Endothelial cell of umbilical vein (primary cell): Measurements from ENCODE around the gene MBD6. TPM values are rescaled to one million over a fixed set of nuclear protein-coding genes. Genes with fewer than 3 reads are reported as not detected.
A peak's percentile ranks its signal among the peaks of the same experiment; 100 is the strongest.
"Not testable (repeated sequence)": the region's sequence is repeated elsewhere in the genome, so short reads cannot be mapped to it uniquely, and the experiment has no call there.

Experiments used
- BruUV-seq: library from RNA; stranded (reverse); fragments of 400-500 nt; replicated peaks from 2 replicates; lab custom pipeline; 2021; lab: Mats Ljungman, UMichigan
- CTCF ChIA-PET: fragments of 300-600, 350-600 bp; sonication (Branson Sonifier 250); formaldehyde crosslinking; loops from one replicate; lab custom pipeline; 2021; ENCODE audit warnings: antibody characterized with exemption, inconsistent platforms; lab: Charles Lee
- POLR2A ChIA-PET: fragments of 300-600, 350-600 bp; sonication (Branson Sonifier 250); formaldehyde crosslinking; loops from one replicate; lab custom pipeline; 2021; ENCODE audit warnings: antibody characterized with exemption, inconsistent platforms; lab: Charles Lee
- DNase-seq: peaks from one replicate; pipeline ENCODE4 v3.0.0-alpha.2; 2011; ENCODE audit warnings: low read depth, low spot score
- FAIRE-seq: peaks from 2 replicates; lab custom pipeline; 2011; peaks lifted over from hg19 to GRCh38; lab: Jason Lieb, UNC
- H2AFZ ChIP-seq: 2 replicates; pipeline ENCODE4 v1.6.0; 2012; ENCODE audit warnings: low read depth, low read length, control low read depth, inconsistent platforms
- H3K27ac ChIP-seq: 2 replicates; pipeline ENCODE4 v1.5.1; 2011; ENCODE audit warnings: low read depth, mild to moderate bottlenecking, control low read depth, low read length, moderate library complexity; ENCODE audit not compliant: insufficient read depth
- H3K27me3 ChIP-seq, 2 experiments: 2 replicates each; pipeline versions ENCODE4 v1.6.0 to v1.6.1; 2011; ENCODE audit warnings: low read length in 2 of 2, mixed read lengths in 1 of 2; ENCODE audit not compliant: control insufficient read depth in 2 of 2, insufficient read depth in 2 of 2
- H3K36me3 ChIP-seq, 2 experiments: 2 replicates in 1 of 2; 3 replicates in 1 of 2; pipeline ENCODE4 v1.5.1; 2011; ENCODE audit warnings: low read length in 2 of 2, mild to moderate bottlenecking in 1 of 2, moderate library complexity in 1 of 2; ENCODE audit not compliant: control insufficient read depth in 2 of 2, insufficient read depth in 2 of 2; ENCODE audit errors: extremely low read depth in 1 of 2
- H3K4me1 ChIP-seq: 3 replicates; pipeline ENCODE4 v1.5.1; 2011; ENCODE audit warnings: mild to moderate bottlenecking, low read length; ENCODE audit not compliant: control insufficient read depth, insufficient read depth; ENCODE audit errors: extremely low read depth
- H3K4me2 ChIP-seq: 2 replicates; pipeline ENCODE4 v1.6.1; 2011; ENCODE audit warnings: low read length, control low read depth, mixed read lengths; ENCODE audit not compliant: insufficient read depth
- H3K4me3 ChIP-seq, 3 experiments: fragments of 200-600 bp in 1 of 3; sonication (generic), shearing (Covaris generic) in 1 of 3; replicated peaks in 1 of 3; 2 replicates each; pipeline ENCODE4 v1.5.1; 2011 to 2016; ENCODE audit warnings: control low read depth in 3 of 3, low read length in 3 of 3, mild to moderate bottlenecking in 2 of 3, inconsistent platforms in 1 of 3, low read depth in 1 of 3, moderate library complexity in 1 of 3; ENCODE audit not compliant: insufficient read depth in 1 of 3
- H3K79me2 ChIP-seq: 2 replicates; pipeline ENCODE4 v1.6.0; 2012; ENCODE audit warnings: low read length, inconsistent platforms; ENCODE audit not compliant: control insufficient read depth, insufficient read depth
- H3K9ac ChIP-seq: replicated peaks from 2 replicates; pipeline ENCODE3; 2011; ENCODE audit warnings: low read length, control low read depth; ENCODE audit not compliant: insufficient read depth; ENCODE audit errors: extremely low read depth
- H3K9me1 ChIP-seq: replicated peaks from 3 replicates; pipeline ENCODE4 v1.6.0; 2011; ENCODE audit warnings: mild to moderate bottlenecking, low read length; ENCODE audit not compliant: control insufficient read depth, insufficient read depth; ENCODE audit errors: extremely low read depth
- H3K9me3 ChIP-seq: replicated peaks from 2 replicates; pipeline ENCODE4 v1.5.1; 2012; ENCODE audit warnings: low read length, inconsistent platforms; ENCODE audit not compliant: control insufficient read depth, insufficient read depth
- H4K20me1 ChIP-seq: replicated peaks from 2 replicates; pipeline ENCODE3; 2011; ENCODE audit warnings: mild to moderate bottlenecking, low read length; ENCODE audit not compliant: control insufficient read depth, insufficient read depth; ENCODE audit errors: extremely low read depth
- EZH2 ChIP-seq: IDR thresholded peaks from 2 replicates; pipeline ENCODE4 v1.6.1; 2012; ENCODE audit warnings: borderline replicate concordance, low read depth, mild to moderate bottlenecking, moderate library complexity, low read length, inconsistent platforms; ENCODE audit not compliant: severe bottlenecking
- FOS ChIP-seq: IDR thresholded peaks from 2 replicates; pipeline ENCODE4 v1.6.1; 2011; ENCODE audit warnings: mild to moderate bottlenecking, low read length, moderate library complexity, borderline replicate concordance; ENCODE audit not compliant: insufficient read depth
- GATA2 ChIP-seq: IDR thresholded peaks from 2 replicates; pipeline ENCODE4 v1.7.0; 2011; ENCODE audit warnings: low read depth, mild to moderate bottlenecking, moderate library complexity, mixed read lengths, low read length; ENCODE audit not compliant: insufficient read length, insufficient read depth
- MYC ChIP-seq: IDR thresholded peaks from one replicate; pipeline ENCODE4 v1.6.1; 2011; ENCODE audit warnings: mild to moderate bottlenecking, low read depth, low read length
- POLR2A ChIP-seq: IDR thresholded peaks from 2 replicates; pipeline ENCODE4 v1.6.1; 2012; ENCODE audit warnings: low read depth, mild to moderate bottlenecking, control low read depth, low read length
- POLR2AphosphoS5 ChIP-seq: IDR thresholded peaks from 2 replicates; pipeline ENCODE4 v1.6.1; 2012; ENCODE audit warnings: low read depth, mild to moderate bottlenecking, control low read depth, low read length, moderate library complexity; ENCODE audit not compliant: insufficient read depth
- dilution Hi-C: fragments of 300-500 bp; cut with MboI; formaldehyde crosslinking; loops from one replicate; pipeline ENCODE4 v1.15.0; 2019; ENCODE audit warnings: low sequenced_read_pairs; ENCODE audit not compliant: extremely low pct_ligation_motif_present
- intact Hi-C: fragments of 100-400 bp; cut with micrococcal nuclease; formaldehyde crosslinking; loops from one replicate; pipeline ENCODE4 v1.10.0; 2022
- polyA plus RNA-seq, 4 experiments: library from polyadenylated mRNA; depleted of rRNA in 3 of 4; stranded (reverse) in 3 of 4; unstranded in 1 of 4; fragments of >200 nt; gene quantifications; 2 replicates each; pipeline versions ENCODE4 v1.2.1 to v1.2.3, GENCODE V29; 2011 to 2012; ENCODE audit warnings: missing spikeins in 1 of 4
- total RNA-seq: library from RNA; stranded (reverse); gene quantifications from 2 replicates; pipeline ENCODE4 v1.2.3, GENCODE V29; 2021
- TF ChIP-seq, protein P1 (sequence below): IDR thresholded peaks from 2 replicates; pipeline ENCODE4 v1.6.1; 2011; ENCODE audit not compliant: insufficient read depth, insufficient read length

Gene MBD6
- total and polyA plus RNA-seq, 2 donors (not counting 3 experiments of a cell fraction or from before 2014, with no cell fraction given) = 10.6 to 95.2 TPM

DNA sequence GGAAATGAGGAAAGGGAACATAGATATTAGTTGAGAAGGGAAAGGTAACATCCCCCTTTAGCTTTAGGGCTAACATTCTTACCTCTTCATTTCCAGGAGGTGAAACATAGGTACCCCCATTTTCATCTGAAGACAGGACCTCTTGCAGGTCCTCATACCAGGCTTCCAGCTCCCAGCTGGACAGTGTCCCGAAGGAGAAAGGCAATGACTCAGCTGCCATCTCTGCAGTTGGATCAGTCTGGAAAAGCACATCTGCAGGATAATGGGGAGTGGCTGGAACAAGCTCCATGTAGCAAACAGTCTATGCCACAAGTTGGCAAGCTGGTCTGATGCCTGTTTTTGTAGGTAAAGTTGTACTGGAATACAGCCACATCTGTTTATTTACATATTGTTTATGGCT is 5.4 kb upstream of the MBD6 start:
- no TSS peak for BruUV-seq
- H3K79me2 ChIP-seq = peaks cover 23% of the 10 kb centered on the region
- dilution Hi-C loops (no loop called here), intact Hi-C loops (no loop called here)
- H3K4me3 ChIP-seq = no peak overlapping the region
- FAIRE-seq (peak; percentile 28), DNase-seq (peak; percentile 34)
- ChIA-PET CTCF (interaction anchor here (1.8 kb wide), 1 partner anchor 12 kb away, joined by 4 read pairs; no protein-coding TSS in a partner anchor), POLR2A (interaction anchor here (0.9 kb wide), 1 partner anchor 18 kb away, joined by 4 read pairs; no protein-coding TSS in a partner anchor)
- TF ChIP-seq FOS (no peak), EZH2 (no peak), GATA2 (no peak), POLR2AphosphoS5 (no peak), MYC (no peak), POLR2A (no peak)
- TF ChIP-seq, protein P1, sequence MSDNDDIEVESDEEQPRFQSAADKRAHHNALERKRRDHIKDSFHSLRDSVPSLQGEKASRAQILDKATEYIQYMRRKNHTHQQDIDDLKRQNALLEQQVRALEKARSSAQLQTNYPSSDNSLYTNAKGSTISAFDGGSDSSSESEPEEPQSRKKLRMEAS = no peak
- peaks cover 27 to 36% of the 10 kb centered on the region in 2 experiments for H3K36me3 ChIP-seq
- H3K9me1 ChIP-seq = no peaks in the 10 kb centered on the region
- peaks cover 33% of the 10 kb centered on the region for H3K4me1 ChIP-seq
- no peak overlapping the region for H2AFZ ChIP-seq
- no peaks in the 10 kb centered on the region for H3K27me3 ChIP-seq
- no peaks in the 10 kb centered on the region for H3K9me3 ChIP-seq
- H3K27ac ChIP-seq = no peak overlapping the region
- H3K4me2 ChIP-seq = no peak overlapping the region
- H4K20me1 ChIP-seq = no peaks in the 10 kb centered on the region
- no peak overlapping the region for H3K9ac ChIP-seq

GRCh38 chr12:57517718-57518117 is 4.9 kb upstream of the MBD6 start:
- dilution Hi-C loops, H4K20me1 ChIP-seq, POLR2A ChIA-PET, H3K9me1 ChIP-seq, H3K4me2 ChIP-seq, DNase-seq, FAIRE-seq, intact Hi-C loops, H3K27ac ChIP-seq, H3K4me3 ChIP-seq, BruUV-seq, H3K9ac ChIP-seq, H2AFZ ChIP-seq, H3K27me3 ChIP-seq, H3K9me3 ChIP-seq: not testable (repeated sequence)
- Histone ChIP-seq H3K4me1 (peaks cover 34% of the 10 kb centered on the region), H3K36me3 (peaks cover 27 to 35% of the 10 kb centered on the region in 2 experiments), H3K79me2 (peaks cover 23% of the 10 kb centered on the region)
- CTCF ChIA-PET = interaction anchor here (1.8 kb wide), 1 partner anchor 13 kb away, joined by 4 read pairs; no protein-coding TSS in a partner anchor
